H1 (cell line): Measurements from ENCODE around the gene GCAT. TPM values are rescaled to one million over a fixed set of nuclear protein-coding genes. Genes with fewer than 3 reads are reported as not detected.

Experiments used
- CTCF ChIA-PET: fragments of 300-600 bp; sonication (Branson Sonifier 250); formaldehyde crosslinking; loops from one replicate; lab custom pipeline; 2021; ENCODE audit not compliant: partially characterized antibody; lab: Charles Lee
- POLR2A ChIA-PET: fragments of 300-600 bp; sonication (Branson Sonifier 250); formaldehyde crosslinking; loops from one replicate; lab custom pipeline; 2021; ENCODE audit warnings: inconsistent platforms; ENCODE audit not compliant: partially characterized antibody; lab: Charles Lee
- DNase-seq, 2 experiments: peaks; one replicate each; pipeline versions ENCODE4 v3.0.0 to v3.0.0-alpha.2; 2010 to 2022; ENCODE audit warnings: low spot score in 2 of 2, low read depth in 1 of 2, mixed read lengths in 1 of 2
- FAIRE-seq: peaks from 2 replicates; lab custom pipeline; 2011; peaks lifted over from hg19 to GRCh38; lab: Jason Lieb, UNC
- H2AFZ ChIP-seq: 2 replicates; pipeline ENCODE4 v1.8.1; 2012; ENCODE audit warnings: low read length, inconsistent platforms
- H2AK5ac ChIP-seq: 2 replicates; pipeline ENCODE4 v1.6.1; 2013; ENCODE audit warnings: low read depth, low read length
- H2BK120ac ChIP-seq: replicated peaks from 2 replicates; pipeline ENCODE3; 2013; ENCODE audit warnings: low read depth, low read length, inconsistent platforms
- H2BK12ac ChIP-seq: 2 replicates; pipeline ENCODE4 v1.6.1; 2013; ENCODE audit warnings: low read depth, low read length
- H2BK15ac ChIP-seq: 2 replicates; pipeline ENCODE4 v1.6.1; 2013; ENCODE audit warnings: low read length
- H2BK20ac ChIP-seq: 2 replicates; pipeline ENCODE4 v1.6.1; 2013; ENCODE audit warnings: low read length
- H2BK5ac ChIP-seq: 2 replicates; pipeline ENCODE4 v1.6.1; 2013; ENCODE audit warnings: low read depth, low read length
- H3K14ac ChIP-seq: 2 replicates; pipeline ENCODE4 v1.6.1; 2013; ENCODE audit warnings: inconsistent platforms; ENCODE audit not compliant: insufficient read length
- H3K18ac ChIP-seq: 2 replicates; pipeline ENCODE4 v1.6.1; 2013; ENCODE audit warnings: low read length; ENCODE audit errors: extremely low read depth
- H3K23ac ChIP-seq: 2 replicates; pipeline ENCODE4 v1.6.1; 2013; ENCODE audit warnings: inconsistent platforms; ENCODE audit not compliant: insufficient read length
- H3K23me2 ChIP-seq: 2 replicates; pipeline ENCODE4 v1.6.1; 2013; ENCODE audit warnings: low read depth, low read length
- H3K27ac ChIP-seq: 2 replicates; pipeline ENCODE4 v1.6.1; 2011; ENCODE audit warnings: low read depth, low read length, inconsistent platforms
- H3K27me3 ChIP-seq, 4 experiments: replicated peaks in 1 of 4; 1 replicate in 1 of 4; 2 replicates in 3 of 4; pipeline versions ENCODE4 v1.6.1 to v1.8.1; 2011 to 2013; ENCODE audit warnings: low read length in 3 of 4, mild to moderate bottlenecking in 3 of 4, inconsistent platforms in 2 of 4, mixed read lengths in 2 of 4, moderate library complexity in 1 of 4; ENCODE audit not compliant: control insufficient read depth in 3 of 4, insufficient read depth in 3 of 4; ENCODE audit errors: extremely low read depth in 1 of 4
- H3K36me3 ChIP-seq, 4 experiments: 2 replicates each; pipeline versions ENCODE4 v1.6.1 to v1.8.1; 2011 to 2013; ENCODE audit warnings: mild to moderate bottlenecking in 4 of 4, low read length in 3 of 4, moderate library complexity in 2 of 4, control low read depth in 1 of 4, inconsistent platforms in 1 of 4; ENCODE audit not compliant: insufficient read depth in 4 of 4, control insufficient read depth in 2 of 4
- H3K4ac ChIP-seq: replicated peaks from 2 replicates; pipeline ENCODE3; 2013; ENCODE audit warnings: low read length, low read depth, mixed read lengths, inconsistent platforms; ENCODE audit not compliant: insufficient read length
- H3K4me1 ChIP-seq, 4 experiments: replicated peaks in 1 of 4; 1 replicate in 1 of 4; 2 replicates in 3 of 4; pipeline versions ENCODE4 v1.6.1 to v1.8.1; 2011 to 2013; ENCODE audit warnings: low read length in 3 of 4, inconsistent platforms in 2 of 4, mixed read lengths in 1 of 4; ENCODE audit not compliant: insufficient read depth in 4 of 4, control insufficient read depth in 3 of 4
- H3K4me2 ChIP-seq, 2 experiments: 2 replicates each; pipeline versions ENCODE4 v1.6.1 to v1.8.1; 2011 to 2013; ENCODE audit warnings: low read depth in 2 of 2, low read length in 2 of 2, control low read depth in 1 of 2, inconsistent platforms in 1 of 2, mild to moderate bottlenecking in 1 of 2; ENCODE audit not compliant: insufficient read depth in 1 of 2
- H3K4me3 ChIP-seq, 4 experiments: fragments of 200-600, 300-600 bp in 1 of 4; sonication (generic), shearing (Covaris generic), sonication (Bioruptor Twin) in 1 of 4; 2 replicates each; pipeline versions ENCODE4 v1.5.1 to v1.8.1; 2011 to 2016; ENCODE audit warnings: low read length in 4 of 4, low read depth in 3 of 4, control low read depth in 2 of 4, inconsistent platforms in 2 of 4, mild to moderate bottlenecking in 2 of 4, mixed read lengths in 1 of 4, moderate library complexity in 1 of 4; ENCODE audit not compliant: insufficient read depth in 2 of 4; ENCODE audit errors: extremely low read depth in 1 of 4
- H3K56ac ChIP-seq: replicated peaks from 2 replicates; pipeline ENCODE3; 2013; ENCODE audit warnings: low read depth, mild to moderate bottlenecking, mixed read lengths, low read length, inconsistent platforms; ENCODE audit not compliant: insufficient read length
- H3K79me1 ChIP-seq: 2 replicates; pipeline ENCODE4 v1.6.1; 2013; ENCODE audit warnings: low read depth, low read length, control low read depth
- H3K79me2 ChIP-seq, 2 experiments: 2 replicates each; pipeline versions ENCODE4 v1.6.1 to v1.8.1; 2012 to 2013; ENCODE audit warnings: low read length in 2 of 2, mild to moderate bottlenecking in 2 of 2, inconsistent platforms in 1 of 2; ENCODE audit not compliant: insufficient read depth in 2 of 2, control insufficient read depth in 1 of 2
- H3K9ac ChIP-seq, 4 experiments: replicated peaks in 1 of 4; 1 replicate in 1 of 4; 2 replicates in 3 of 4; pipeline versions ENCODE4 v1.6.1 to v1.8.1; 2011 to 2013; ENCODE audit warnings: low read depth in 3 of 4, low read length in 3 of 4, control low read depth in 2 of 4, mild to moderate bottlenecking in 2 of 4, moderate library complexity in 2 of 4, inconsistent platforms in 1 of 4; ENCODE audit errors: extremely low read depth in 1 of 4
- H3K9me3 ChIP-seq, 2 experiments: 2 replicates each; pipeline versions ENCODE4 v1.6.1 to v1.8.1; 2012 to 2013; ENCODE audit warnings: mild to moderate bottlenecking in 2 of 2, moderate library complexity in 2 of 2, control low read depth in 1 of 2, inconsistent platforms in 1 of 2, low read depth in 1 of 2, low read length in 1 of 2, mixed read lengths in 1 of 2; ENCODE audit not compliant: insufficient read depth in 2 of 2
- H4K20me1 ChIP-seq, 2 experiments: replicated peaks in 1 of 2; 2 replicates each; pipeline versions ENCODE3 to v1.8.1; 2011 to 2013; ENCODE audit warnings: inconsistent platforms in 2 of 2, low read length in 2 of 2, mild to moderate bottlenecking in 1 of 2; ENCODE audit not compliant: insufficient read depth in 2 of 2, control insufficient read depth in 1 of 2
- H4K5ac ChIP-seq: 2 replicates; pipeline ENCODE4 v1.6.1; 2013; ENCODE audit warnings: low read length, low read depth, mixed read lengths, inconsistent platforms; ENCODE audit not compliant: insufficient read length
- H4K8ac ChIP-seq: 2 replicates; pipeline ENCODE4 v1.8.0; 2013; ENCODE audit warnings: mild to moderate bottlenecking, moderate library complexity, low read length, inconsistent platforms; ENCODE audit not compliant: insufficient read depth; ENCODE audit errors: extremely low read depth
- H4K91ac ChIP-seq: replicated peaks from 2 replicates; pipeline ENCODE3; 2013; ENCODE audit warnings: low read length, mixed read lengths, inconsistent platforms; ENCODE audit not compliant: insufficient read length
- CHD1 ChIP-seq: IDR thresholded peaks from 2 replicates; pipeline ENCODE4 v1.6.1; 2012; ENCODE audit warnings: low read depth, low read length, improper control_type of control experiment
- WGBS, 2 experiments: shearing (Covaris generic) in 1 of 2; methylation state at CpG; one replicate each; pipeline versions ENCODE4 v1.1.6 to v1.1.7; 2013 to 2015; ENCODE audit warnings: low lambda C conversion rate in 2 of 2, mixed read lengths in 2 of 2, inconsistent platforms in 1 of 2, low coverage in 1 of 2, missing lambda C conversion rate in 1 of 2; ENCODE audit not compliant: insufficient replicate concordance in 2 of 2, insufficient coverage in 1 of 2, insufficient read length in 1 of 2; ENCODE audit errors: extremely low coverage in 1 of 2, missing lambda C conversion rate in 1 of 2; 5-methylcytosine and 5-hydroxymethylcytosine counted together
- polyA plus RNA-seq, 7 experiments: library from polyadenylated mRNA; depleted of rRNA in 3 of 7; stranded (reverse) in 5 of 7; unstranded in 2 of 7; fragments of >200 nt in 5 of 7; fragments of 200-250 nt in 2 of 7; gene quantifications; 1 replicate in 5 of 7; 2 replicates in 1 of 7; 4 replicates in 1 of 7; pipeline versions ENCODE4 v1.2.1 to v1.2.3, GENCODE V29; 2011 to 2013; ENCODE audit warnings: missing spikeins in 2 of 7, mixed read lengths in 2 of 7
- total RNA-seq: library from RNA; stranded (reverse); fragmentation: NEBNext Ultra II Directional; extraction: Animal tissue kit (Norgen Biotek cat#: 25700); gene quantifications from 2 replicates; pipeline ENCODE4 v1.2.1, GENCODE V29; 2021

GCAT gene
- total and polyA plus RNA-seq, 2 of the 8 experiments (the other 6 are each of a cell fraction or from before 2014, with no cell fraction given), result 24.3 to 47.5 TPM

- Histone ChIP-seq H2BK15ac (no peak overlapping the region), H3K23me2 (peaks cover 2% of the 10 kb centered on the region; the same call in 1 of the 2 replicates), H3K14ac (no peak overlapping the region), H3K4ac (no peak overlapping the region), H4K5ac (no peak overlapping the region), H4K8ac (no peak overlapping the region), H2BK120ac (no peak overlapping the region), H3K4me3 (no peak overlapping the region), H2AFZ (no peak overlapping the region), H3K27me3 (peaks cover 0 to 8% (median 7%) of the 10 kb centered on the region in 4 experiments; a peak in 6 of 7 replicates), H3K79me1 (no peaks in the 10 kb centered on the region), H2BK5ac (no peak overlapping the region), H3K18ac (no peak overlapping the region), H3K9me3 (no peaks in the 10 kb centered on the region), H3K56ac (no peak overlapping the region), H3K23ac (no peak overlapping the region), H3K27ac (no peak overlapping the region), H4K20me1 (peaks cover 2 to 6% of the 10 kb centered on the region in 2 experiments), H3K9ac (no peak overlapping the region), H3K36me3 (peaks cover 2 to 20% (median 13%) of the 10 kb centered on the region in 4 experiments; a peak in 6 of 8 replicates), H3K4me2 (no peak overlapping the region), H3K4me1 (no peaks in the 10 kb centered on the region), H2AK5ac (no peak overlapping the region), H2BK20ac (no peak overlapping the region), H2BK12ac (no peak overlapping the region), H3K79me2 (no peaks in the 10 kb centered on the region), H4K91ac (no peak overlapping the region)
- ChIA-PET POLR2A (interaction anchor here (0.9 to 2.0 kb wide), 5 partner anchors 13 to 26 kb away, joined by 3 to 7 read pairs (median 3); partner anchors contain the start of gene ANKRD54), CTCF (interaction anchor here (1.2 to 1.7 kb wide), 4 partner anchors 10 to 37 kb away, joined by 3 to 8 read pairs (median 6); no protein-coding TSS in a partner anchor)
- FAIRE-seq (no peak), DNase-seq (no peak)
- 87% methylated on average over 12 of the region's 14 CpGs; no CpG with 5 or more reads in 1 of the 2 experiments for WGBS, 2 experiments
- TF ChIP-seq CHD1, result no peak
These were observed 22.5 kb downstream of the GCAT start for GRCh38 chr22:37830093-37830842.
